SK-N-SH (cell line): ENCODE measurements around the gene ITGA4.

Source experiments
- EP300 ChIP-seq, 2 experiments: IDR thresholded peaks; 2 replicates each; pipeline versions ENCODE4 v1.4.0 to v1.6.1; 2012; ENCODE audit warnings: borderline replicate concordance in 1 of 2, low read depth in 1 of 2, low read length in 1 of 2
- EZH2phosphoT487 ChIP-seq: fragments of 200-600 bp; sonication (generic); IDR thresholded peaks from 2 replicates; pipeline ENCODE4 v1.6.1; 2017; ENCODE audit warnings: low read depth, mixed run types, mild to moderate bottlenecking, antibody characterized with exemption, moderate library complexity, borderline replicate concordance
- MXI1 ChIP-seq: IDR thresholded peaks from 2 replicates; pipeline ENCODE4 v1.6.1; 2012; ENCODE audit warnings: mild to moderate bottlenecking, low read depth, low read length, improper control_type of control experiment
- POLR2AphosphoS5 ChIP-seq: IDR thresholded peaks from 2 replicates; pipeline ENCODE4 v1.6.1; 2012; ENCODE audit warnings: low read depth, low read length
- RAD21 ChIP-seq: IDR thresholded peaks from 2 replicates; pipeline ENCODE4 v1.6.1; 2012; ENCODE audit warnings: mild to moderate bottlenecking, low read length
- RFX5 ChIP-seq: IDR thresholded peaks from 2 replicates; pipeline ENCODE4 v1.6.1; 2012; ENCODE audit warnings: mild to moderate bottlenecking, improper control_type of control experiment, low read length
- SMC3 ChIP-seq: IDR thresholded peaks from 2 replicates; pipeline ENCODE4 v1.6.1; 2012; ENCODE audit warnings: low read depth, low read length, improper control_type of control experiment
- TAF1 ChIP-seq: IDR thresholded peaks from 2 replicates; pipeline ENCODE4 v1.6.1; 2012; ENCODE audit warnings: low read depth, mild to moderate bottlenecking, low read length, moderate library complexity, borderline replicate concordance
- TF ChIP-seq, protein P1 (sequence below): fragments of 200-600 bp; sonication (generic); IDR thresholded peaks from 2 replicates; pipeline ENCODE4 v1.6.1; 2017; ENCODE audit warnings: antibody characterized with exemption, mild to moderate bottlenecking, moderate library complexity
- TF ChIP-seq, protein P2 (sequence below): IDR thresholded peaks from 2 replicates; pipeline ENCODE4 v1.4.0; 2012; ENCODE audit warnings: low read depth
- TF ChIP-seq, protein P3 (sequence below): fragments of 150-350 bp; IDR thresholded peaks from 2 replicates; pipeline ENCODE4 v1.6.1; 2016; ENCODE audit warnings: mild to moderate bottlenecking, low read depth, low read length

DNA sequence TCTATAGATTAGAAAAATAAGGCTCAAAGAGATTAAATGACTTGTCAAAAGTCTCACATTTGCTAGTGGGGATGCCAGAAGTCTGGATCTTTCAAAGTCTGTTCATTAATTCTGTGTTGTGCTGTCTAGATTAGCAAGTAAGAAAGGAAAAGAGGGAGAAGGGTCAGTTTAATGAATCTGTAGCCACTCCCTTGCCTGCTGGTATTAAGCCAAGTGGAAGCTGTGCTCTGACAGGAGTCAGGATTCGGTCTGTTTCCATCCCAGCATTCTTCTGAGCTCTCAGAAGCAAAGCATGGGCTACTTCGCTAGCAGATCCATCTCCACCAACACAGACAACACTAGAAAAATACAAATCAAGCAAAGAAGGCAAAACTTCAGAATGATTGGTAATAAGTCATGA, 101.2 kb downstream of the ITGA4 start:
- TF ChIP-seq, protein P1, sequence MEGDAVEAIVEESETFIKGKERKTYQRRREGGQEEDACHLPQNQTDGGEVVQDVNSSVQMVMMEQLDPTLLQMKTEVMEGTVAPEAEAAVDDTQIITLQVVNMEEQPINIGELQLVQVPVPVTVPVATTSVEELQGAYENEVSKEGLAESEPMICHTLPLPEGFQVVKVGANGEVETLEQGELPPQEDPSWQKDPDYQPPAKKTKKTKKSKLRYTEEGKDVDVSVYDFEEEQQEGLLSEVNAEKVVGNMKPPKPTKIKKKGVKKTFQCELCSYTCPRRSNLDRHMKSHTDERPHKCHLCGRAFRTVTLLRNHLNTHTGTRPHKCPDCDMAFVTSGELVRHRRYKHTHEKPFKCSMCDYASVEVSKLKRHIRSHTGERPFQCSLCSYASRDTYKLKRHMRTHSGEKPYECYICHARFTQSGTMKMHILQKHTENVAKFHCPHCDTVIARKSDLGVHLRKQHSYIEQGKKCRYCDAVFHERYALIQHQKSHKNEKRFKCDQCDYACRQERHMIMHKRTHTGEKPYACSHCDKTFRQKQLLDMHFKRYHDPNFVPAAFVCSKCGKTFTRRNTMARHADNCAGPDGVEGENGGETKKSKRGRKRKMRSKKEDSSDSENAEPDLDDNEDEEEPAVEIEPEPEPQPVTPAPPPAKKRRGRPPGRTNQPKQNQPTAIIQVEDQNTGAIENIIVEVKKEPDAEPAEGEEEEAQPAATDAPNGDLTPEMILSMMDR: no peak
- TF ChIP-seq, protein P2, sequence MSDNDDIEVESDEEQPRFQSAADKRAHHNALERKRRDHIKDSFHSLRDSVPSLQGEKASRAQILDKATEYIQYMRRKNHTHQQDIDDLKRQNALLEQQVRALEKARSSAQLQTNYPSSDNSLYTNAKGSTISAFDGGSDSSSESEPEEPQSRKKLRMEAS: no peak
- TF ChIP-seq SMC3 (no peak), EZH2phosphoT487 (no peak), EP300 (IDR thresholded peaks at IDR 0.05; ENCODE audit: borderline replicate concordance in 1 of 2, low read depth in 1 of 2, low read length in 1 of 2) (no peak), MXI1 (no peak), RAD21 (no peak), TAF1 (no peak), RFX5 (no peak), POLR2AphosphoS5 (no peak)
- TF ChIP-seq, protein P3, sequence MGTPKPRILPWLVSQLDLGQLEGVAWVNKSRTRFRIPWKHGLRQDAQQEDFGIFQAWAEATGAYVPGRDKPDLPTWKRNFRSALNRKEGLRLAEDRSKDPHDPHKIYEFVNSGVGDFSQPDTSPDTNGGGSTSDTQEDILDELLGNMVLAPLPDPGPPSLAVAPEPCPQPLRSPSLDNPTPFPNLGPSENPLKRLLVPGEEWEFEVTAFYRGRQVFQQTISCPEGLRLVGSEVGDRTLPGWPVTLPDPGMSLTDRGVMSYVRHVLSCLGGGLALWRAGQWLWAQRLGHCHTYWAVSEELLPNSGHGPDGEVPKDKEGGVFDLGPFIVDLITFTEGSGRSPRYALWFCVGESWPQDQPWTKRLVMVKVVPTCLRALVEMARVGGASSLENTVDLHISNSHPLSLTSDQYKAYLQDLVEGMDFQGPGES: no peak
